Tibial nerve (tissue), 3 donors: ENCODE data around the gene TM2D1.
"Not testable (repeated sequence)": the region's sequence is repeated elsewhere in the genome, so short reads cannot be mapped to it uniquely, and the experiment has no call there.

Experiments used
- EP300 ChIP-seq, 2 donors: sonication (generic); formaldehyde crosslinking; IDR thresholded peaks; one replicate each; pipeline ENCODE4 v1.6.1; 2017; ENCODE audit warnings: antibody characterized with exemption in 2 of 2, mild to moderate bottlenecking in 1 of 2
- POLR2A ChIP-seq, 2 donors: fragments of 450-650 bp; IDR thresholded peaks; one replicate each; pipeline ENCODE4 v1.6.1; 2017; ENCODE audit warnings: antibody characterized with exemption in 2 of 2, mild to moderate bottlenecking in 2 of 2, moderate library complexity in 2 of 2

DNA sequence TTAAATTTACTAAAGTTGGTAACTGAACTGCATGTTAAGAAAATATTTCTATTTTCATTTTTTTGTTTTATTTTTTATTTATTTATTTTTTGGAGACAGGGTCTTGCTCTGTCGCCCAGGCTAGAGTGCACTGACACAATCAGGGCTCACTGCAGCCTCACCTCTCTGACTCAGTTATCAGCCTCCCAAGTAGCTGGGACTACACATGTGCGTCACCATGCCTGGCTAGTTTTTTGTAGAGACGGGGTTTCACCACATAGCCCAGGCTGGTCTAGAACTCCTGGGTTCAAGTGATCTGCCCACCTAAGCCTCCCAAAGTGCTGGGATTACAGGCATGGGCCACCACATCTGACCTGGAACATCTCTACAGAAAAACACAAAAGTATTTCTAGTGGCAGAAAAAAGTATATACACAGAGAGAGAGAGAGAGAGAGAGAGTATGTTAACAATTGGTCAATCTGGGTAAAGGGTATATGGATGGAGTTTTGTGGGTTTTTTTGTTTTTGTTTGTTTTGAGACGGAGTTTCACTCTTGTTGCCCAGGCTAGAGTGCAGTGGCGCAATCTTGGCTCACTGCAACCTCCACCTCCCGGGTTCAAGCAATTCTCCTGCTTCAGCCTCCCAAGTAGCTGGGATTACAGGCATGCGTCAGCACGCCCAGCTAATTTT, 5.8 kb downstream of the TM2D1 start:
- TF ChIP-seq EP300, POLR2A (IDR thresholded peaks at IDR 0.05): not testable (repeated sequence)
